H1 (cell line): ENCODE data around the gene STEAP1B. TPM values are rescaled to one million over a fixed set of nuclear protein-coding genes. Genes with fewer than 3 reads are reported as not detected.

Experiments used
- ATF2 ChIP-seq: IDR thresholded peaks from 2 replicates; pipeline ENCODE4 v1.6.1; 2012; ENCODE audit warnings: low read length, inconsistent platforms
- CBX5 ChIP-seq: fragments of 300-800, 300-1000 bp; sonication (generic); IDR thresholded peaks from 2 replicates; pipeline ENCODE4 v1.7.1; 2016; ENCODE audit warnings: antibody characterized with exemption, low read length, low read depth
- CEBPB ChIP-seq: IDR thresholded peaks from 2 replicates; pipeline ENCODE4 v1.6.1; 2012; ENCODE audit warnings: low read depth, low read length
- CHD2 ChIP-seq: IDR thresholded peaks from 2 replicates; pipeline ENCODE4 v1.6.1; 2012; ENCODE audit warnings: low read length, improper control_type of control experiment
- GABPA ChIP-seq: IDR thresholded peaks from 2 replicates; pipeline ENCODE4 v1.6.1; 2011; ENCODE audit warnings: mild to moderate bottlenecking, low read length, moderate library complexity, borderline replicate concordance; ENCODE audit not compliant: insufficient read depth
- GTF2F1 ChIP-seq: IDR thresholded peaks from 2 replicates; pipeline ENCODE4 v1.6.1; 2012; ENCODE audit warnings: low read depth, low read length, improper control_type of control experiment, borderline replicate concordance
- HDAC2 ChIP-seq, 2 experiments: fragments of 300-600 bp in 1 of 2; sonication (generic) in 1 of 2; IDR thresholded peaks; 2 replicates each; pipeline ENCODE4 v1.6.1; 2011 to 2012; ENCODE audit warnings: low read depth in 2 of 2, low read length in 2 of 2, mild to moderate bottlenecking in 2 of 2, moderate library complexity in 2 of 2, borderline replicate concordance in 1 of 2, inconsistent platforms in 1 of 2
- JUN ChIP-seq: IDR thresholded peaks from 2 replicates; pipeline ENCODE4 v1.6.1; 2011; ENCODE audit warnings: low read depth, mild to moderate bottlenecking, improper control_type of control experiment, low read length
- JUND ChIP-seq: IDR thresholded peaks from 2 replicates; pipeline ENCODE4 v1.6.1; 2011; ENCODE audit warnings: mild to moderate bottlenecking, improper control_type of control experiment, low read length
- KDM5A ChIP-seq: fragments of 200-600 bp; IDR thresholded peaks from 2 replicates; pipeline ENCODE4 v1.7.1; 2012; ENCODE audit warnings: mild to moderate bottlenecking, low read length, inconsistent platforms, mixed read lengths
- NANOG ChIP-seq: IDR thresholded peaks from 2 replicates; pipeline ENCODE4 v1.6.1; 2011; ENCODE audit warnings: low read length, low read depth, mild to moderate bottlenecking, inconsistent platforms; ENCODE audit not compliant: insufficient read depth, poor library complexity, severe bottlenecking
- NRF1 ChIP-seq: IDR thresholded peaks from 2 replicates; pipeline ENCODE4 v1.6.1; 2011; ENCODE audit warnings: mild to moderate bottlenecking, low read depth, low read length, improper control_type of control experiment
- PHF8 ChIP-seq: fragments of 200-600 bp; sonication (generic); conservative IDR thresholded peaks from 2 replicates; pipeline ENCODE4 v1.7.1; 2012; ENCODE audit warnings: low read depth, mild to moderate bottlenecking, inconsistent platforms, low read length, moderate library complexity
- POLR2AphosphoS5 ChIP-seq: IDR thresholded peaks from 2 replicates; pipeline ENCODE4 v1.6.1; 2011; ENCODE audit warnings: low read depth, low read length
- RAD21 ChIP-seq, 2 experiments: IDR thresholded peaks in 1 of 2; conservative IDR thresholded peaks in 1 of 2; 2 replicates each; pipeline ENCODE4 v1.6.1; 2011; ENCODE audit warnings: low read depth in 2 of 2, low read length in 2 of 2, improper control_type of control experiment in 1 of 2, inconsistent platforms in 1 of 2, mild to moderate bottlenecking in 1 of 2, moderate library complexity in 1 of 2
- RBBP5 ChIP-seq: IDR thresholded peaks from 2 replicates; pipeline ENCODE4 v1.7.1; 2012; ENCODE audit warnings: low read depth, mild to moderate bottlenecking, inconsistent platforms, low read length, moderate library complexity, borderline replicate concordance
- SIN3A ChIP-seq, 2 experiments: IDR thresholded peaks in 1 of 2; conservative IDR thresholded peaks in 1 of 2; 2 replicates each; pipeline ENCODE4 v1.6.1; 2011 to 2012; ENCODE audit warnings: low read length in 2 of 2, improper control_type of control experiment in 1 of 2, low read depth in 1 of 2, mild to moderate bottlenecking in 1 of 2
- SIX5 ChIP-seq: IDR thresholded peaks from 2 replicates; pipeline ENCODE4 v1.6.1; 2011; ENCODE audit warnings: mild to moderate bottlenecking, low read depth, low read length
- SP1 ChIP-seq: IDR thresholded peaks from 2 replicates; pipeline ENCODE4 v1.6.1; 2011; ENCODE audit warnings: low read depth, low read length
- TAF1 ChIP-seq: IDR thresholded peaks from 2 replicates; pipeline ENCODE4 v1.6.1; 2011; ENCODE audit warnings: mild to moderate bottlenecking, low read depth, low read length
- TAF7 ChIP-seq: optimal IDR thresholded peaks from 2 replicates; pipeline ENCODE3; 2011; ENCODE audit warnings: low read depth, mild to moderate bottlenecking, inconsistent platforms, low read length, moderate library complexity, borderline replicate concordance
- TBP ChIP-seq: IDR thresholded peaks from 2 replicates; pipeline ENCODE4 v1.6.1; 2011; ENCODE audit warnings: low read depth, low read length, improper control_type of control experiment
- polyA plus RNA-seq, 7 experiments: library from polyadenylated mRNA; depleted of rRNA in 3 of 7; stranded (reverse) in 5 of 7; unstranded in 2 of 7; fragments of >200 nt in 5 of 7; fragments of 200-250 nt in 2 of 7; gene quantifications; 1 replicate in 5 of 7; 2 replicates in 1 of 7; 4 replicates in 1 of 7; pipeline versions ENCODE4 v1.2.1 to v1.2.3, GENCODE V29; 2011 to 2013; ENCODE audit warnings: missing spikeins in 2 of 7, mixed read lengths in 2 of 7
- total RNA-seq: library from RNA; stranded (reverse); fragmentation: NEBNext Ultra II Directional; extraction: Animal tissue kit (Norgen Biotek cat#: 25700); gene quantifications from 2 replicates; pipeline ENCODE4 v1.2.1, GENCODE V29; 2021

The STEAP1B gene
- total and polyA plus RNA-seq, 2 of the 8 experiments (the other 6 are each of a cell fraction or from before 2014, with no cell fraction given), result 5.4 to 8.7 TPM

- TF ChIP-seq GABPA, result no peak
- TF ChIP-seq SP1, result 0 out of 2 replicates have a peak, but pooled peaks have one; percentile 57
- TF ChIP-seq RBBP5, result no peak; the same call in 1 of the 2 replicates
- peak; percentile 82 for TF ChIP-seq JUN
- no peak for TF ChIP-seq TAF1
- TF ChIP-seq TAF7, result no peak
- TF ChIP-seq ATF2, result no peak
- TF ChIP-seq RAD21 (IDR thresholded peaks at IDR 0.05 in 1 of 2, conservative IDR thresholded peaks at IDR 0.05 in 1 of 2; ENCODE audit: low read depth in 2 of 2, low read length in 2 of 2), result no peak
- TF ChIP-seq NANOG, result peak; percentile 48
- no peak for TF ChIP-seq GTF2F1
- TF ChIP-seq PHF8, result no peak
- TF ChIP-seq CBX5, result no peak
- no peak for TF ChIP-seq NRF1
- no peak for TF ChIP-seq SIN3A (conservative IDR thresholded peaks at IDR 0.05 in 1 of 2, IDR thresholded peaks at IDR 0.05 in 1 of 2; ENCODE audit: low read depth in 1 of 2, low read length in 2 of 2)
- TF ChIP-seq CEBPB, result no peak
- no peak for TF ChIP-seq KDM5A
- no peak for TF ChIP-seq POLR2AphosphoS5
- TF ChIP-seq JUND, result peak; percentile 82
- no peak for TF ChIP-seq CHD2
- TF ChIP-seq HDAC2 (IDR thresholded peaks at IDR 0.05; ENCODE audit: borderline replicate concordance in 1 of 2, low read depth in 2 of 2, low read length in 2 of 2), result no peak
- no peak for TF ChIP-seq TBP
- no peak for TF ChIP-seq SIX5
Observed at GRCh38 chr7:22433710-22434460, 66.1 kb downstream of the STEAP1B start (continued).
